ENCODE data around the gene RTP5. TPM values are rescaled to one million over a fixed set of nuclear protein-coding genes. Genes with fewer than 3 reads are reported as not detected.

The RTP5 gene
- total and polyA plus RNA-seq, 12 donors, result 0.15 TPM; not detected in 11

- H3K36me3 ChIP-seq, result no peaks in the 10 kb centered on the region
- intact Hi-C loops (cut with DNase I), result loop anchor here in 2 of 10 donors (10.0 kb wide), 1 partner anchor 60 kb away; the partner anchor contains the start of gene NEU4 (in 2 of the 2)
- H3K4me1 ChIP-seq, result peaks cover 8 to 35% (median 10%) of the 10 kb centered on the region in 9 donors
- no peaks in the 10 kb centered on the region for H3K9me3 ChIP-seq
- no peak overlapping the region for H3K4me3 ChIP-seq
- WGBS, 2 donors, result 95 to 96% methylated on average over 5 of the region's 5 CpGs
- H3K27ac ChIP-seq, result no peak overlapping the region
- no peak for ATAC-seq
- TF ChIP-seq CTCF (IDR thresholded peaks at IDR 0.05), result no peak
- peaks cover 6 to 62% (median 39%) of the 10 kb centered on the region in 7 donors for H3K27me3 ChIP-seq
- no peak for DNase-seq
Observed at GRCh38 chr2:241864850-241865213, 4.7 kb upstream of the RTP5 start.

- ATAC-seq, result no peak
- DNase-seq, result no peak
- H3K4me3 ChIP-seq, result no peak overlapping the region
- TF ChIP-seq CTCF (IDR thresholded peaks at IDR 0.05), result no peak
- no peak overlapping the region for H3K27ac ChIP-seq
- no peaks in the 10 kb centered on the region for H3K9me3 ChIP-seq
- intact Hi-C loops (cut with DNase I), result loop anchor here in 2 of 10 donors (10.0 kb wide), 1 partner anchor 61 kb away; the partner anchor contains the start of gene NEU4 (in 2 of the 2)
- 90 to 94% methylated on average over 3 of the region's 3 CpGs for WGBS, 2 donors
- peaks cover 3 to 29% (median 4%) of the 10 kb centered on the region in 9 donors for H3K4me1 ChIP-seq
- peaks cover 6 to 62% (median 39%) of the 10 kb centered on the region in 7 donors for H3K27me3 ChIP-seq
- H3K36me3 ChIP-seq, result no peaks in the 10 kb centered on the region
Observed at GRCh38 chr2:241865416-241865956, 4.0 kb upstream of the RTP5 start.

GRCh38 chr2:241865957-241866789 is 3.4 kb upstream of the RTP5 start:
- intact Hi-C loops (cut with DNase I), result loop anchor here in 2 of 10 donors (10.0 kb wide), 1 partner anchor 61 kb away; the partner anchor contains the start of gene NEU4 (in 2 of the 2)
- ATAC-seq, result peak in 4 of 8 donors; percentile 13 to 44 (median 20)
- Histone ChIP-seq H3K27me3 (peaks cover 6 to 63% (median 39%) of the 10 kb centered on the region in 7 donors), H3K4me1 (peaks cover 0 to 24% (median 0%) of the 10 kb centered on the region in 9 donors), H3K27ac (no peak overlapping the region), H3K9me3 (no peaks in the 10 kb centered on the region), H3K36me3 (no peaks in the 10 kb centered on the region), H3K4me3 (no peak overlapping the region)
- no peak for DNase-seq
- WGBS, 2 donors, result 10 to 11% methylated on average over 26 to 31 of the region's 31 CpGs
- no peak for TF ChIP-seq CTCF (IDR thresholded peaks at IDR 0.05)

GRCh38 chr2:241866790-241867645 is 2.5 kb upstream of the RTP5 start:
- TF ChIP-seq CTCF (IDR thresholded peaks at IDR 0.05), result no peak
- Histone ChIP-seq H3K27me3 (peaks cover 6 to 63% (median 38%) of the 10 kb centered on the region in 7 donors), H3K36me3 (no peaks in the 10 kb centered on the region), H3K4me3 (no peak overlapping the region), H3K4me1 (peaks cover 0 to 24% (median 0%) of the 10 kb centered on the region in 9 donors), H3K27ac (peak overlapping the region in 1 of 10 donors; percentile 67), H3K9me3 (no peaks in the 10 kb centered on the region)
- intact Hi-C loops (cut with DNase I), result loop anchor here in 2 of 10 donors (10.0 kb wide), 1 partner anchor 62 kb away; the partner anchor contains the start of gene NEU4 (in 2 of the 2)
- no peak for ATAC-seq
- DNase-seq, result peak in 1 of 2 donors; percentile 6
- 48 to 52% methylated on average over 33 of the region's 33 CpGs for WGBS, 2 donors

Data from heart right ventricle (tissue), 16 donors.